Stimulated activated CD4-positive, alpha-beta T cell treated with anti-CD3 and anti-CD28 coated beads, Interleukin-15, amount 100 ng/mL, for 1 hour (primary cell): ENCODE data around the gene ZNF892.
"Not testable (repeated sequence)": the region's sequence is repeated elsewhere in the genome, so short reads cannot be mapped to it uniquely, and the experiment has no call there.

ENCODE experiments used
- DNase-seq, 2 donors: peaks; one replicate each; pipeline ENCODE4 v3.0.0-alpha.2; 2020; ENCODE audit warnings: low read depth in 1 of 2, low spot score in 1 of 2

The ZNF892 gene

DNA sequence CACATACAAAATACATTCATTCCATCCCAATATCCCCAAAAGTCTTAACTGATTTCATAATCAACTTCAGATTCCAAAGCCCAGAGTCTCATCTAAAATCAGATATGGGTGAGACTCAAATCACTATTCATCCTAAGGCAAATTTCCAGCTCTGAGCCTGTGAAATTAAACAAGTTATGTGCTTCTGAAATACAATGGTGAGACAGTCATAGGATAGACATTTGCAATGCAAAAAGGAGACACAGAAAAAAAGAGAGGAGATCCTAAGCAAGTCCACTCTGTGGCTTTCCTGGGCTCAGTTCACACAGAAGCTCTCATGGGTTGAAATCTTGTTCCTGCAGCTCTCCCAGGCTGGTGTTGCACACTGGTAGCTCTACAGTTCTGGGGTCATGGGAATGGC, 18.3 kb downstream of the ZNF892 start:
- no peak for DNase-seq

DNA sequence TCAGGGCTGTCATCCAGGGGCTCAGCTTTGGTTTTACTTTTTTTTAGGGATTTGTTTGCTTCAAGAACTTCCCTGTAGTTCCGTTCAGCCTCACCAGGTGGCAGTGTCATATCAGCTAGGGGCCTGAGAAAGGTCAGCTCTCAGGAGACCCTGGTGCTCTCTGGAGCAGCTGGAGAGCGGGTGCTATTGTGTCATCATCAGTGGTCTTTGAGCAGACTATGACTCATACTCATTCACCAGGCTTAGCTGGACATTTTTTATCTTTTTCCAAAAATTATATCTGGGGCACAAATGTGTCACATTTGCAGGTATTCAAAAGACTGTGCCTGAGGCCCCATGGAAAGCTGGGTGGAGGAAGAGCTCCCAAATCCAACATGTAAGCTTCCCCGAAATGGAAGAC, 24.4 kb downstream of the ZNF892 start:
- DNase-seq: peak in 1 of 2 donors; percentile 3

GRCh38 chr2:95232232-95232631, 24.9 kb downstream of the ZNF892 start:
- DNase-seq: no peak

DNA sequence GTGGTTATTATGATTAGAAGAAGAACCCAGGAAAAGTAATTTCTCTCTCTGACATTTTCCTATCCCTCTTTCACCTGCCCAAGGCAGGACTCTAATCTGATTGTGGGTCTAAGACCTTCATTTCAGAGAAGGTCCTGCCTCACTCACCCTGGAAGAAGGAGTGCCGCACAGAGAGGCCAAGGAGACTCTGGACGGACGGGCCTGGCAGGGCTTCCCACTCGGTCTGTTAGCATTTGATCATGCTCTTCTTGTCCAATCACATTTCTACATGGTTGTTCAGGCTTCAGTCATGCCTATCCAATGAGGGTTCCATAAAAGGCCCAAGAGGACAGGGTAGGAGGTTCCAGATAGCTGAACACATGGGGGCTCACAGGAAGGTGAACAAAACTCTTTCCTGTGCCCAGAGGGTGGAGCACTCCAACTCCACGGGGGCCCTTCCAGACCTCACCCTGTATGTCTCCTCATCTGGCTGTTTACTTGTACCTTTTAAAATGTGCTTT, 27.0 kb downstream of the ZNF892 start:
- no peak for DNase-seq

DNA sequence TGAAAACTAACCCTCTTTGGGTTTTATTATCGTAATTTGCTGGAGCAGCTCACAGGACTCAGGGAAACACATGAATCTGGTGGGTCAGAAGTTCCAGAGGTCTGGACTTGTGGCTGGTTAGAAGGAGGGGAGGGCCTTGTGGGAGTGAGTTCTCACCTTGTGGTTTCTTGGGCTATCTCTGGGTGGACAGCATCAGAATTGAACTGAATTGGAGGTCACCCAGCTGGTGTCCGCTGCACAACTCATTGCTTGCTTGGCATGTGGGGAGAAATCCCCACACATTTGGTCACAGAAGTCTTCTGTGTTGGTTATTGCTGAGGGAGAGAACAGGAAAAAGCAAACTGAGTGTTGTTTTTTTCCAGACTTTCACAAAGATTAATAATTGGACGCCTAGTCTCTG, 27.5 kb downstream of the ZNF892 start:
- no peak for DNase-seq

DNA sequence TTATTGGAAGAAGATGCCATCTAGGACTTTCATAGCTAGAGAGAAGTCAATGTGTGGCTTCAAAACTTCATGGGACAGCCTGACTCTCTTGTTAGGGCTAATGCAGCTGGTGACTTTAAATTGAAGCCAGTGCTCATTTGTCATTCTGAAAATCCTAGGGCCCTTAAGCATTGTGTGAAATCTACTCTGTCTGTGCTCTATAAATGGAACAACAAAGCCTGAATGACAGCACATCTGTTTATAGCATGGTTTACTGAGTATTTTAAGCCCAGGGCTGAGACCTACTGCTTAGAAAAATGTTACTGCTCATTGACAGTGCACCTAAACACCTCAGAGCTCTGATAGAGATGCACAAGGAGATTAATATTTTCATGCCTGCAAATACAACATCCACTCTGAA, 30.8 kb downstream of the ZNF892 start:
- DNase-seq: no peak

DNA sequence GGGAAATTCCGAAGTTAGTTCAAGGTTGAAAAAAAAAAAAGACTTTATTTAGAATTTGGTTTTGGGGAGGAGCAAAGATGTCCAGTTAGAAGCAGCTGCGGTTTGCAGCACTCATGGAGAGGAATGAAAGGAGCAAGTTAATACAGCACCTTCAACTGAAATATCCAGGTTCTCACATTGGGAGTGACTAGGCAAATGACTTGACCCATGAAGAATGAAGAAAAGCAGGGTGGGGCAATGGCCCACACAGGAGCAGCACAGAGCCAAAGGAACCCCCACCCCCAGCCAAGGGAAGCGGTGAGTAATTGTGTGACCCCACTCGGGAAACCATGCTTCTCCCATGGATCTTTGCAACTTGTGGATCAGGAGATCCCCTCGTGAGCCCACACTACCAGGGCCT, 32.8 kb downstream of the ZNF892 start:
- no peak for DNase-seq

GRCh38 chr2:95240556-95240955, 33.2 kb downstream of the ZNF892 start:
- no peak for DNase-seq

GRCh38 chr2:95242084-95242483, 34.8 kb downstream of the ZNF892 start:
- not testable (repeated sequence) for DNase-seq
